WTC11 (cell line): Measurements from ENCODE around the gene PPARA. TPM values are rescaled to one million over a fixed set of nuclear protein-coding genes. Genes with fewer than 3 reads are reported as not detected.

ENCODE experiments used
- ETV6 ChIP-seq: sonication (generic); formaldehyde crosslinking; IDR thresholded peaks from 2 replicates; pipeline ENCODE4 v1.8.1; 2022; ENCODE audit warnings: mild to moderate bottlenecking, missing genetic modification reagents
- FOXJ3 ChIP-seq: sonication (generic); formaldehyde crosslinking; IDR thresholded peaks from 2 replicates; pipeline ENCODE4 v1.9.0; 2021; ENCODE audit warnings: missing genetic modification reagents, mild to moderate bottlenecking, borderline replicate concordance
- FOXK1 ChIP-seq: sonication (generic); formaldehyde crosslinking; IDR thresholded peaks from 2 replicates; pipeline ENCODE4 v1.8.0; 2022; ENCODE audit warnings: mild to moderate bottlenecking, moderate library complexity, missing genetic modification reagents
- JAZF1 ChIP-seq: fragments of 250-450 bp; sonication (Bioruptor Pico); IDR thresholded peaks from 2 replicates; pipeline ENCODE4 v1.9.0; 2021; ENCODE audit warnings: moderate library complexity, mild to moderate bottlenecking, inconsistent platforms
- SMAD3 ChIP-seq: sonication (generic); formaldehyde crosslinking; IDR thresholded peaks from 2 replicates; pipeline ENCODE4 v1.8.0; 2022; ENCODE audit warnings: missing genetic modification reagents, mild to moderate bottlenecking, borderline replicate concordance
- SP1 ChIP-seq: sonication (generic); formaldehyde crosslinking; conservative IDR thresholded peaks from 2 replicates; pipeline ENCODE4 v1.8.1; 2022; ENCODE audit warnings: missing genetic modification reagents
- TCF7 ChIP-seq: sonication (generic); formaldehyde crosslinking; IDR thresholded peaks from 2 replicates; pipeline ENCODE4 v1.8.0; 2022; ENCODE audit warnings: mild to moderate bottlenecking, low read depth, missing genetic modification reagents, moderate library complexity
- ZNF121 ChIP-seq: sonication (generic); formaldehyde crosslinking; IDR thresholded peaks from 2 replicates; pipeline ENCODE4 v1.8.0; 2023; ENCODE audit warnings: missing genetic modification reagents
- ZNF232 ChIP-seq: sonication (generic); formaldehyde crosslinking; IDR thresholded peaks from 2 replicates; pipeline ENCODE4 v1.8.0; 2022; ENCODE audit warnings: mild to moderate bottlenecking, missing genetic modification reagents
- total RNA-seq: library from RNA; stranded (reverse); gene quantifications from 3 replicates; pipeline ENCODE4 v1.2.3, GENCODE V29; 2021
- TF ChIP-seq, protein P1 (sequence below): sonication (generic); formaldehyde crosslinking; IDR thresholded peaks from 2 replicates; pipeline ENCODE4 v1.8.0; 2023; ENCODE audit warnings: missing genetic modification reagents, mild to moderate bottlenecking, borderline replicate concordance
- TF ChIP-seq, protein P2 (sequence below): sonication (generic); formaldehyde crosslinking; IDR thresholded peaks from 2 replicates; pipeline ENCODE4 v1.8.1; 2022; ENCODE audit warnings: missing genetic modification reagents, borderline replicate concordance
- TF ChIP-seq, protein P3 (sequence below): fragments of 250-450 bp; sonication (Bioruptor Pico); IDR thresholded peaks from 2 replicates; pipeline ENCODE4 v1.9.0; 2021; ENCODE audit warnings: mild to moderate bottlenecking, borderline replicate concordance
- TF ChIP-seq, protein P4 (sequence below): fragments of 250-450 bp; sonication (Bioruptor Pico); conservative IDR thresholded peaks from 2 replicates; pipeline ENCODE4 v1.9.0; 2021; ENCODE audit warnings: mild to moderate bottlenecking
- TF ChIP-seq, protein P5 (sequence below): sonication (generic); formaldehyde crosslinking; IDR thresholded peaks from 2 replicates; pipeline ENCODE4 v1.8.0; 2023; ENCODE audit warnings: mild to moderate bottlenecking, missing genetic modification reagents
- TF ChIP-seq, protein P6 (sequence below): sonication (generic); formaldehyde crosslinking; IDR thresholded peaks from 2 replicates; pipeline ENCODE4 v1.8.0; 2022; ENCODE audit warnings: mild to moderate bottlenecking, missing genetic modification reagents
- TF ChIP-seq, protein P7 (sequence below): sonication (generic); formaldehyde crosslinking; IDR thresholded peaks from 2 replicates; pipeline ENCODE4 v1.8.1; 2023; ENCODE audit warnings: mild to moderate bottlenecking, missing genetic modification reagents

The PPARA gene
- total RNA-seq, 1 experiment from 2014 or later = 9.3 TPM

DNA sequence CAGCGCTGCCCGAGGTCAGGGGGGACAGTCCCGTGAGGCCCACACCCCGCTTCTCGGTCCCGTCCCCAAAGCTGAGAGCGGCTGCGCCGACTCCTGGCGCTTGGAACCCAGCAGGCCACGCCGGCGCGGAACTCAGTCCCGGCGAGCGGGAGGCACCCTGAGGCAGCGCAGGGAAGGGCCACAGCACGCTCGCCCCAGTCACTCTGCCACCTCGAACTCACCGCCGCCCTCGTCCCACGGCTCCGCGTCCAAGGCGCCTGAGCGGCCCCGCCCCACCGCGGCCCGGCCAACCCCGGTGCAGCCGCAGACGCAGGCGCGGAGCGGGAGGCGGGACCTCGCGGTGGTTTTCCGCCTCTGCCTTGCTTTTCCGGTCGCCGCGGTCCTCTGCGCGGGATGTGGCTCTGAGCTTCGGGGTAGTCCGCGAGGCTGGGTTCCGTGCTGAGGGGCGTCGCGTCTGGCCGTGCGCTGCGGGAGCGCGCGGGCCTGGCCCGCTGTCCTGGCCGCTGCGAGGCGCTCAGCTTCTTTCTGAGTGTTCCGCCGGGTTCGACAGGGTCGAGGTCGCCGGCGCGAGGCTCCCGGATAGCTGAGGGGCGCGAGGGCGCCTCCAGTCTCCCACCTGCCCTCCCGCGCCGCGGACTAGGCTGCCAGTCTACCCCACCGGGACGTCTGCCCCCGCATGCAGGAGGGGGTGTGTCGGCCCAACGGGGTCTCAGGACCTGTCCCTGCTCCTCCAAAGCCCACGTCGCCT is 99.9 kb downstream of the PPARA start, which contains the start of gene CDPF1 (continued):
- TF ChIP-seq, protein P1, sequence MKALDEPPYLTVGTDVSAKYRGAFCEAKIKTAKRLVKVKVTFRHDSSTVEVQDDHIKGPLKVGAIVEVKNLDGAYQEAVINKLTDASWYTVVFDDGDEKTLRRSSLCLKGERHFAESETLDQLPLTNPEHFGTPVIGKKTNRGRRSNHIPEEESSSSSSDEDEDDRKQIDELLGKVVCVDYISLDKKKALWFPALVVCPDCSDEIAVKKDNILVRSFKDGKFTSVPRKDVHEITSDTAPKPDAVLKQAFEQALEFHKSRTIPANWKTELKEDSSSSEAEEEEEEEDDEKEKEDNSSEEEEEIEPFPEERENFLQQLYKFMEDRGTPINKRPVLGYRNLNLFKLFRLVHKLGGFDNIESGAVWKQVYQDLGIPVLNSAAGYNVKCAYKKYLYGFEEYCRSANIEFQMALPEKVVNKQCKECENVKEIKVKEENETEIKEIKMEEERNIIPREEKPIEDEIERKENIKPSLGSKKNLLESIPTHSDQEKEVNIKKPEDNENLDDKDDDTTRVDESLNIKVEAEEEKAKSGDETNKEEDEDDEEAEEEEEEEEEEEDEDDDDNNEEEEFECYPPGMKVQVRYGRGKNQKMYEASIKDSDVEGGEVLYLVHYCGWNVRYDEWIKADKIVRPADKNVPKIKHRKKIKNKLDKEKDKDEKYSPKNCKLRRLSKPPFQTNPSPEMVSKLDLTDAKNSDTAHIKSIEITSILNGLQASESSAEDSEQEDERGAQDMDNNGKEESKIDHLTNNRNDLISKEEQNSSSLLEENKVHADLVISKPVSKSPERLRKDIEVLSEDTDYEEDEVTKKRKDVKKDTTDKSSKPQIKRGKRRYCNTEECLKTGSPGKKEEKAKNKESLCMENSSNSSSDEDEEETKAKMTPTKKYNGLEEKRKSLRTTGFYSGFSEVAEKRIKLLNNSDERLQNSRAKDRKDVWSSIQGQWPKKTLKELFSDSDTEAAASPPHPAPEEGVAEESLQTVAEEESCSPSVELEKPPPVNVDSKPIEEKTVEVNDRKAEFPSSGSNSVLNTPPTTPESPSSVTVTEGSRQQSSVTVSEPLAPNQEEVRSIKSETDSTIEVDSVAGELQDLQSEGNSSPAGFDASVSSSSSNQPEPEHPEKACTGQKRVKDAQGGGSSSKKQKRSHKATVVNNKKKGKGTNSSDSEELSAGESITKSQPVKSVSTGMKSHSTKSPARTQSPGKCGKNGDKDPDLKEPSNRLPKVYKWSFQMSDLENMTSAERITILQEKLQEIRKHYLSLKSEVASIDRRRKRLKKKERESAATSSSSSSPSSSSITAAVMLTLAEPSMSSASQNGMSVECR = peak; percentile 97
- peak; percentile 88; the same call in 1 of the 2 replicates for TF ChIP-seq ZNF232 (CRISPR knock-in tag)
- TF ChIP-seq JAZF1 (CRISPR knock-in tag) = no peak
- TF ChIP-seq, protein P2, sequence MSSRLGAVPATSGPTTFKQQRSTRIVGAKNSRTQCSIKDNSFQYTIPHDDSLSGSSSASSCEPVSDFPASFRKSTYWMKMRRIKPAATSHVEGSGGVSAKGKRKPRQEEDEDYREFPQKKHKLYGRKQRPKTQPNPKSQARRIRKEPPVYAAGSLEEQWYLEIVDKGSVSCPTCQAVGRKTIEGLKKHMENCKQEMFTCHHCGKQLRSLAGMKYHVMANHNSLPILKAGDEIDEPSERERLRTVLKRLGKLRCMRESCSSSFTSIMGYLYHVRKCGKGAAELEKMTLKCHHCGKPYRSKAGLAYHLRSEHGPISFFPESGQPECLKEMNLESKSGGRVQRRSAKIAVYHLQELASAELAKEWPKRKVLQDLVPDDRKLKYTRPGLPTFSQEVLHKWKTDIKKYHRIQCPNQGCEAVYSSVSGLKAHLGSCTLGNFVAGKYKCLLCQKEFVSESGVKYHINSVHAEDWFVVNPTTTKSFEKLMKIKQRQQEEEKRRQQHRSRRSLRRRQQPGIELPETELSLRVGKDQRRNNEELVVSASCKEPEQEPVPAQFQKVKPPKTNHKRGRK (CRISPR knock-in tag) = no peak
- TF ChIP-seq, protein P3, sequence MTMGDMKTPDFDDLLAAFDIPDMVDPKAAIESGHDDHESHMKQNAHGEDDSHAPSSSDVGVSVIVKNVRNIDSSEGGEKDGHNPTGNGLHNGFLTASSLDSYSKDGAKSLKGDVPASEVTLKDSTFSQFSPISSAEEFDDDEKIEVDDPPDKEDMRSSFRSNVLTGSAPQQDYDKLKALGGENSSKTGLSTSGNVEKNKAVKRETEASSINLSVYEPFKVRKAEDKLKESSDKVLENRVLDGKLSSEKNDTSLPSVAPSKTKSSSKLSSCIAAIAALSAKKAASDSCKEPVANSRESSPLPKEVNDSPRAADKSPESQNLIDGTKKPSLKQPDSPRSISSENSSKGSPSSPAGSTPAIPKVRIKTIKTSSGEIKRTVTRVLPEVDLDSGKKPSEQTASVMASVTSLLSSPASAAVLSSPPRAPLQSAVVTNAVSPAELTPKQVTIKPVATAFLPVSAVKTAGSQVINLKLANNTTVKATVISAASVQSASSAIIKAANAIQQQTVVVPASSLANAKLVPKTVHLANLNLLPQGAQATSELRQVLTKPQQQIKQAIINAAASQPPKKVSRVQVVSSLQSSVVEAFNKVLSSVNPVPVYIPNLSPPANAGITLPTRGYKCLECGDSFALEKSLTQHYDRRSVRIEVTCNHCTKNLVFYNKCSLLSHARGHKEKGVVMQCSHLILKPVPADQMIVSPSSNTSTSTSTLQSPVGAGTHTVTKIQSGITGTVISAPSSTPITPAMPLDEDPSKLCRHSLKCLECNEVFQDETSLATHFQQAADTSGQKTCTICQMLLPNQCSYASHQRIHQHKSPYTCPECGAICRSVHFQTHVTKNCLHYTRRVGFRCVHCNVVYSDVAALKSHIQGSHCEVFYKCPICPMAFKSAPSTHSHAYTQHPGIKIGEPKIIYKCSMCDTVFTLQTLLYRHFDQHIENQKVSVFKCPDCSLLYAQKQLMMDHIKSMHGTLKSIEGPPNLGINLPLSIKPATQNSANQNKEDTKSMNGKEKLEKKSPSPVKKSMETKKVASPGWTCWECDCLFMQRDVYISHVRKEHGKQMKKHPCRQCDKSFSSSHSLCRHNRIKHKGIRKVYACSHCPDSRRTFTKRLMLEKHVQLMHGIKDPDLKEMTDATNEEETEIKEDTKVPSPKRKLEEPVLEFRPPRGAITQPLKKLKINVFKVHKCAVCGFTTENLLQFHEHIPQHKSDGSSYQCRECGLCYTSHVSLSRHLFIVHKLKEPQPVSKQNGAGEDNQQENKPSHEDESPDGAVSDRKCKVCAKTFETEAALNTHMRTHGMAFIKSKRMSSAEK (CRISPR knock-in tag) = no peak
- TF ChIP-seq FOXK1 (CRISPR knock-in tag) = peak; percentile 92
- TF ChIP-seq SMAD3 (CRISPR knock-in tag) = peak; percentile 83; the same call in 1 of the 2 replicates
- TF ChIP-seq TCF7 (CRISPR knock-in tag) = 0 out of 2 replicates have a peak, but pooled peaks have one; percentile 89
- TF ChIP-seq FOXJ3 (CRISPR knock-in tag) = no peak
- peak; percentile 93 for TF ChIP-seq SP1 (CRISPR knock-in tag)
- TF ChIP-seq, protein P4, sequence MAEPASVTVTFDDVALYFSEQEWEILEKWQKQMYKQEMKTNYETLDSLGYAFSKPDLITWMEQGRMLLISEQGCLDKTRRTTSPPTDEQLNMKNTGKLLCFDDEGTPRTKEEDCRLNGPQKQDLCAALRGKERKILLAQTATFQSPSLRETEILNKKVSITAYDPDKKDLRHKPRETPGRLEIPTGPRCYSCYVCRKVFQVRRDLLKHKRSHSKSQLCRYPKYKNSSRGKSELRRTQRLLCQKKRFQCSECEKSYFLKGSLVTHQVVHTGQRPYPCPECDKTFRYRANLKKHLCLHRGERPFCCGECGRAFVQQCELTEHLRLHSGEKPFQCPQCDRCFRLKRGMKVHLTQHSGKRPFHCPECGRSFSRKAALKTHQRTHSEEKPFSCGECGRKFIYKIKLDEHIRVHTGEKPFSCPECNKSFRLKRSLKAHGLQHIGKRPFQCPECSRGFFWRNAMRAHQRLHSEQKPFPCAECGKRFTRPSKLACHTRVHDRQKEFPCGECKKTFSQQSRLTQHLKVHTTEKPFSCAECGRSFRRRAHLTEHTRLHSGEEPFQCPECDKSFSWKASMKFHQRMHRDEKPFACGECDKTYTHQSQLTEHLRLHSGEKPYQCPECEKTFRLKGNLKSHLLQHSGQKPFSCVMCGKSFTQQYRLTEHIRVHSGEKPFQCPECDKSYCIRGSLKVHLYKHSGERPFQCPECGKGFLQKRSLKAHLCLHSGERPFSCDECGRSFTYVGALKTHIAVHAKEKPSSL (CRISPR knock-in tag) = no peak
- TF ChIP-seq, protein P5, sequence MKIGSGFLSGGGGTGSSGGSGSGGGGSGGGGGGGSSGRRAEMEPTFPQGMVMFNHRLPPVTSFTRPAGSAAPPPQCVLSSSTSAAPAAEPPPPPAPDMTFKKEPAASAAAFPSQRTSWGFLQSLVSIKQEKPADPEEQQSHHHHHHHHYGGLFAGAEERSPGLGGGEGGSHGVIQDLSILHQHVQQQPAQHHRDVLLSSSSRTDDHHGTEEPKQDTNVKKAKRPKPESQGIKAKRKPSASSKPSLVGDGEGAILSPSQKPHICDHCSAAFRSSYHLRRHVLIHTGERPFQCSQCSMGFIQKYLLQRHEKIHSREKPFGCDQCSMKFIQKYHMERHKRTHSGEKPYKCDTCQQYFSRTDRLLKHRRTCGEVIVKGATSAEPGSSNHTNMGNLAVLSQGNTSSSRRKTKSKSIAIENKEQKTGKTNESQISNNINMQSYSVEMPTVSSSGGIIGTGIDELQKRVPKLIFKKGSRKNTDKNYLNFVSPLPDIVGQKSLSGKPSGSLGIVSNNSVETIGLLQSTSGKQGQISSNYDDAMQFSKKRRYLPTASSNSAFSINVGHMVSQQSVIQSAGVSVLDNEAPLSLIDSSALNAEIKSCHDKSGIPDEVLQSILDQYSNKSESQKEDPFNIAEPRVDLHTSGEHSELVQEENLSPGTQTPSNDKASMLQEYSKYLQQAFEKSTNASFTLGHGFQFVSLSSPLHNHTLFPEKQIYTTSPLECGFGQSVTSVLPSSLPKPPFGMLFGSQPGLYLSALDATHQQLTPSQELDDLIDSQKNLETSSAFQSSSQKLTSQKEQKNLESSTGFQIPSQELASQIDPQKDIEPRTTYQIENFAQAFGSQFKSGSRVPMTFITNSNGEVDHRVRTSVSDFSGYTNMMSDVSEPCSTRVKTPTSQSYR (CRISPR knock-in tag) = 0 out of 2 replicates have a peak, but pooled peaks have one; percentile 57
- TF ChIP-seq ETV6 (CRISPR knock-in tag) = peak; percentile 96
- TF ChIP-seq ZNF121 (CRISPR knock-in tag) = 0 out of 2 replicates have a peak, but pooled peaks have one; percentile 3
- TF ChIP-seq, protein P6, sequence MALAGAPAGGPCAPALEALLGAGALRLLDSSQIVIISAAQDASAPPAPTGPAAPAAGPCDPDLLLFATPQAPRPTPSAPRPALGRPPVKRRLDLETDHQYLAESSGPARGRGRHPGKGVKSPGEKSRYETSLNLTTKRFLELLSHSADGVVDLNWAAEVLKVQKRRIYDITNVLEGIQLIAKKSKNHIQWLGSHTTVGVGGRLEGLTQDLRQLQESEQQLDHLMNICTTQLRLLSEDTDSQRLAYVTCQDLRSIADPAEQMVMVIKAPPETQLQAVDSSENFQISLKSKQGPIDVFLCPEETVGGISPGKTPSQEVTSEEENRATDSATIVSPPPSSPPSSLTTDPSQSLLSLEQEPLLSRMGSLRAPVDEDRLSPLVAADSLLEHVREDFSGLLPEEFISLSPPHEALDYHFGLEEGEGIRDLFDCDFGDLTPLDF (CRISPR knock-in tag) = no peak; the same call in none of the 2 replicates
- TF ChIP-seq, protein P7, sequence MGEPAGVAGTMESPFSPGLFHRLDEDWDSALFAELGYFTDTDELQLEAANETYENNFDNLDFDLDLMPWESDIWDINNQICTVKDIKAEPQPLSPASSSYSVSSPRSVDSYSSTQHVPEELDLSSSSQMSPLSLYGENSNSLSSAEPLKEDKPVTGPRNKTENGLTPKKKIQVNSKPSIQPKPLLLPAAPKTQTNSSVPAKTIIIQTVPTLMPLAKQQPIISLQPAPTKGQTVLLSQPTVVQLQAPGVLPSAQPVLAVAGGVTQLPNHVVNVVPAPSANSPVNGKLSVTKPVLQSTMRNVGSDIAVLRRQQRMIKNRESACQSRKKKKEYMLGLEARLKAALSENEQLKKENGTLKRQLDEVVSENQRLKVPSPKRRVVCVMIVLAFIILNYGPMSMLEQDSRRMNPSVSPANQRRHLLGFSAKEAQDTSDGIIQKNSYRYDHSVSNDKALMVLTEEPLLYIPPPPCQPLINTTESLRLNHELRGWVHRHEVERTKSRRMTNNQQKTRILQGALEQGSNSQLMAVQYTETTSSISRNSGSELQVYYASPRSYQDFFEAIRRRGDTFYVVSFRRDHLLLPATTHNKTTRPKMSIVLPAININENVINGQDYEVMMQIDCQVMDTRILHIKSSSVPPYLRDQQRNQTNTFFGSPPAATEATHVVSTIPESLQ = no peak
